HG03571 (cell line): ENCODE data around the gene MCUR1.
"Not testable (repeated sequence)": the region's sequence is repeated elsewhere in the genome, so short reads cannot be mapped to it uniquely, and the experiment has no call there.

Experiments used
- ATAC-seq: cut with Tn5 transposase; IDR thresholded peaks from one replicate; pipeline ENCODE4 v1.9.1; 2021; ENCODE audit not compliant: unreplicated experiment

MCUR1 gene

GRCh38 chr6:13829419-13829818 lies 15.1 kb upstream of the MCUR1 start:
- not testable (repeated sequence) for ATAC-seq

- ATAC-seq, result not testable (repeated sequence)
These were observed 14.4 kb upstream of the MCUR1 start for GRCh38 chr6:13828656-13829301.

GRCh38 chr6:13827032-13827431 lies 12.7 kb upstream of the MCUR1 start:
- ATAC-seq, result no peak

GRCh38 chr6:13825871-13826270 lies 11.5 kb upstream of the MCUR1 start:
- no peak for ATAC-seq

- ATAC-seq, result no peak
These were observed 4.0 kb upstream of the MCUR1 start for GRCh38 chr6:13818341-13818740.

- no peak for ATAC-seq
These were observed 700 bp upstream of the MCUR1 start for GRCh38 chr6:13814938-13815575.

- peak; percentile 32 for ATAC-seq
These were observed 659 bp downstream of the MCUR1 start for GRCh38 chr6:13813621-13814175.

- ATAC-seq, result no peak
These were observed 1.3 kb downstream of the MCUR1 start for GRCh38 chr6:13813026-13813425.

GRCh38 chr6:13812359-13812642 lies 2.1 kb downstream of the MCUR1 start:
- no peak for ATAC-seq

GRCh38 chr6:13811627-13812358 lies 2.6 kb downstream of the MCUR1 start:
- no peak for ATAC-seq

GRCh38 chr6:13810688-13811446 lies 3.5 kb downstream of the MCUR1 start:
- no peak for ATAC-seq

GRCh38 chr6:13808801-13809200 lies 5.6 kb downstream of the MCUR1 start:
- ATAC-seq, result no peak

- no peak for ATAC-seq
These were observed 6.7 kb downstream of the MCUR1 start for GRCh38 chr6:13807696-13808095.

- no peak for ATAC-seq
These were observed 10.8 kb downstream of the MCUR1 start for GRCh38 chr6:13803581-13803980.

GRCh38 chr6:13800615-13801014 lies 13.7 kb downstream of the MCUR1 start:
- no peak for ATAC-seq

- ATAC-seq, result no peak
These were observed 17.6 kb downstream of the MCUR1 start for GRCh38 chr6:13796781-13797180.

GRCh38 chr6:13795041-13795750 lies 19.2 kb downstream of the MCUR1 start:
- ATAC-seq, result peak; percentile 86

GRCh38 chr6:13794184-13794583 lies 20.2 kb downstream of the MCUR1 start:
- ATAC-seq, result no peak

- no peak for ATAC-seq
These were observed 24.6 kb downstream of the MCUR1 start for GRCh38 chr6:13789746-13790145.

- ATAC-seq, result no peak
These were observed 25.5 kb downstream of the MCUR1 start for GRCh38 chr6:13788820-13789219.

- ATAC-seq, result no peak
These were observed 27.2 kb downstream of the MCUR1 start for GRCh38 chr6:13787137-13787536.
